HG03175 (cell line): ENCODE results near the gene GARIN3.
"Not testable (repeated sequence)": the region's sequence is repeated elsewhere in the genome, so short reads cannot be mapped to it uniquely, and the experiment has no call there.

ENCODE experiments used
- ATAC-seq: cut with Tn5 transposase; IDR thresholded peaks from one replicate; pipeline ENCODE4 v1.9.1; 2021; ENCODE audit warnings: mild to moderate bottlenecking, moderate library complexity; ENCODE audit not compliant: unreplicated experiment

GARIN3 gene

GRCh38 chr5:157186309-157187045 lies 20.4 kb upstream of the GARIN3 start:
- no peak for ATAC-seq

GRCh38 chr5:157185122-157185521 lies 19.1 kb upstream of the GARIN3 start:
- ATAC-seq = not testable (repeated sequence)

GRCh38 chr5:157184117-157184670 lies 18.1 kb upstream of the GARIN3 start:
- no peak for ATAC-seq

- ATAC-seq = no peak
These were observed 16.2 kb upstream of the GARIN3 start for GRCh38 chr5:157182143-157182757.

- no peak for ATAC-seq
These were observed 14.6 kb upstream of the GARIN3 start, which contains the start of gene ITK for GRCh38 chr5:157180374-157181264. TSS of gene ITK (plus strand) at chr5:157180840. CDS start at chr5:157180978, 138 bp downstream.

- ATAC-seq = no peak
These were observed 12.9 kb upstream of the GARIN3 start for GRCh38 chr5:157178966-157179365.

GRCh38 chr5:157177953-157178352 lies 11.9 kb upstream of the GARIN3 start:
- no peak for ATAC-seq

- no peak for ATAC-seq
These were observed 9.1 kb upstream of the GARIN3 start for GRCh38 chr5:157175071-157175612.

GRCh38 chr5:157172403-157172802 lies 6.3 kb upstream of the GARIN3 start:
- peak; percentile 99 for ATAC-seq

- ATAC-seq = no peak
These were observed 2.2 kb upstream of the GARIN3 start for GRCh38 chr5:157168286-157168685.

GRCh38 chr5:157167214-157167621 lies 1.2 kb upstream of the GARIN3 start:
- ATAC-seq = no peak

GRCh38 chr5:157165668-157166067 lies 396 bp downstream of the GARIN3 start:
- ATAC-seq = no peak

GRCh38 chr5:157165261-157165660 lies 803 bp downstream of the GARIN3 start:
- ATAC-seq = no peak

GRCh38 chr5:157164521-157164920 lies 1.5 kb downstream of the GARIN3 start:
- ATAC-seq = no peak

GRCh38 chr5:157162919-157163510 lies 3.0 kb downstream of the GARIN3 start:
- ATAC-seq = no peak

GRCh38 chr5:157161996-157162395 lies 4.1 kb downstream of the GARIN3 start:
- ATAC-seq = no peak

GRCh38 chr5:157160001-157160400 lies 6.1 kb downstream of the GARIN3 start:
- no peak for ATAC-seq

GRCh38 chr5:157159209-157159751 lies 6.8 kb downstream of the GARIN3 start:
- ATAC-seq = no peak

- no peak for ATAC-seq
These were observed 8.7 kb downstream of the GARIN3 start for GRCh38 chr5:157157293-157157891.

GRCh38 chr5:157155297-157155696 lies 10.8 kb downstream of the GARIN3 start:
- no peak for ATAC-seq
